Measurements from ENCODE around the gene TRAF4.

DNA sequence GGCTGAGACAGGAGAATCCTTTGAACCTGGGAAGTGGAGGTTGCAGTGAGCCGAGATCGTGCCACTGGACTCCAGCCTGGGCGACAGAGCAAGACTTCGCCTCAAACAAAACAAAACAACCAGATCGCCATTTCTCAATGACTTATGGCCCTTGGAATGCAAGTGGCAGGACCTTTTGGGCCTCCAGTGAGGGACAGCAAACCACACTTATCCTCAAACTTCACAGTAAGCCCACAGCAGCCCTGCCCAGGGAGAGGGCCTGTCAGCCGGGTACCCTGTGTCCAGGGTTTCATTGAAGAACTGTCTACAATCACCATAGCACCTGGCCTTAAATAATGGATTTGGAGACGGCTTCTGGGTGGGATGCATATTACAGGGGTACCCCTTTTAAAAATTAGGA lies 11.7 kb downstream of the TRAF4 start:
- no peak for TF ChIP-seq SIN3A (IDR thresholded peaks at IDR 0.05; ENCODE audit: low read depth, low read length)
- no peak for TF ChIP-seq TAF1 (IDR thresholded peaks at IDR 0.05; ENCODE audit: borderline replicate concordance, low read depth, low read length)
- TF ChIP-seq RBBP5 (conservative IDR thresholded peaks at IDR 0.05) = no peak
- TF ChIP-seq, protein P1, sequence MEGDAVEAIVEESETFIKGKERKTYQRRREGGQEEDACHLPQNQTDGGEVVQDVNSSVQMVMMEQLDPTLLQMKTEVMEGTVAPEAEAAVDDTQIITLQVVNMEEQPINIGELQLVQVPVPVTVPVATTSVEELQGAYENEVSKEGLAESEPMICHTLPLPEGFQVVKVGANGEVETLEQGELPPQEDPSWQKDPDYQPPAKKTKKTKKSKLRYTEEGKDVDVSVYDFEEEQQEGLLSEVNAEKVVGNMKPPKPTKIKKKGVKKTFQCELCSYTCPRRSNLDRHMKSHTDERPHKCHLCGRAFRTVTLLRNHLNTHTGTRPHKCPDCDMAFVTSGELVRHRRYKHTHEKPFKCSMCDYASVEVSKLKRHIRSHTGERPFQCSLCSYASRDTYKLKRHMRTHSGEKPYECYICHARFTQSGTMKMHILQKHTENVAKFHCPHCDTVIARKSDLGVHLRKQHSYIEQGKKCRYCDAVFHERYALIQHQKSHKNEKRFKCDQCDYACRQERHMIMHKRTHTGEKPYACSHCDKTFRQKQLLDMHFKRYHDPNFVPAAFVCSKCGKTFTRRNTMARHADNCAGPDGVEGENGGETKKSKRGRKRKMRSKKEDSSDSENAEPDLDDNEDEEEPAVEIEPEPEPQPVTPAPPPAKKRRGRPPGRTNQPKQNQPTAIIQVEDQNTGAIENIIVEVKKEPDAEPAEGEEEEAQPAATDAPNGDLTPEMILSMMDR (IDR thresholded peaks at IDR 0.05 in 2 of 3, conservative IDR thresholded peaks at IDR 0.05 in 1 of 3; ENCODE audit: control insufficient read depth in 2 of 3, extremely low read depth in 1 of 3, insufficient read depth in 1 of 3, low read depth in 3 of 3, low read length in 3 of 3) = no peak
- no peak for TF ChIP-seq HDAC2 (IDR thresholded peaks at IDR 0.05)
- TF ChIP-seq SUZ12 (IDR thresholded peaks at IDR 0.05; ENCODE audit: unreplicated experiment) = no peak
- no peak for TF ChIP-seq GATAD2B (conservative IDR thresholded peaks at IDR 0.05; ENCODE audit: low read depth)
- no peak for TF ChIP-seq TARDBP (IDR thresholded peaks at IDR 0.05; ENCODE audit: borderline replicate concordance)
- no peak for TF ChIP-seq BACH1 (IDR thresholded peaks at IDR 0.05; ENCODE audit: borderline replicate concordance)
- TF ChIP-seq, protein P2, sequence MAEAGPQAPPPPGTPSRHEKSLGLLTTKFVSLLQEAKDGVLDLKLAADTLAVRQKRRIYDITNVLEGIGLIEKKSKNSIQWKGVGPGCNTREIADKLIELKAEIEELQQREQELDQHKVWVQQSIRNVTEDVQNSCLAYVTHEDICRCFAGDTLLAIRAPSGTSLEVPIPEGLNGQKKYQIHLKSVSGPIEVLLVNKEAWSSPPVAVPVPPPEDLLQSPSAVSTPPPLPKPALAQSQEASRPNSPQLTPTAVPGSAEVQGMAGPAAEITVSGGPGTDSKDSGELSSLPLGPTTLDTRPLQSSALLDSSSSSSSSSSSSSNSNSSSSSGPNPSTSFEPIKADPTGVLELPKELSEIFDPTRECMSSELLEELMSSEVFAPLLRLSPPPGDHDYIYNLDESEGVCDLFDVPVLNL (IDR thresholded peaks at IDR 0.05; ENCODE audit: low read depth, low read length) = no peak
